ENCODE results near the gene ATXN7L1. TPM values are rescaled to one million over a fixed set of nuclear protein-coding genes. Genes with fewer than 3 reads are reported as not detected.

ATXN7L1 gene
- total RNA-seq, 4 donors from 2014 or later = 12.3 to 28.8 (median 21.0) TPM

DNA sequence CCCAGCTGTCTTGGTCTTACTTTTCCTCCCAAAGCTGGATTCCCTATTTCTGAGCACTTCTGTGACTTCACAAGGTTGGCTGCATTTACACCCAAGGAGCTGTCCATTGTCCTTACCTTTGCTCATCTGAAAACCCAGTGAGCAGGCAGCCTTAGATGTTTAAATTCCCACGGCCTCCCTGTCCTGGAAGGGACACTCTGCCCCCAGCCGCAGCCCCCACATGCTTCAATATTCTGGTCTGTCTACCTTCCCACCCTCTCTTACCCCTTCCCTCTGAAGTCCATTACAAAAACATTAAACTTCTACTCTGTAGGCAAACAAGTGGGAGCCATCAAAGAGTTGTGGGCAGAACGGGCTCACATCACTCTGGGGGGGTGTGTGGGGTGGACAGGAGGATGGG is 221.3 kb downstream of the ATXN7L1 start:
- Histone ChIP-seq H3K36me3 (no peaks in the 10 kb centered on the region), H3K9me3 (no peaks in the 10 kb centered on the region), H3K27me3 (no peaks in the 10 kb centered on the region), H3K4me1 (peaks cover 0 to 11% (median 7%) of the 10 kb centered on the region in 4 donors), H3K27ac (no peak overlapping the region), H3K4me3 (no peak overlapping the region)
- TF ChIP-seq, protein P1, sequence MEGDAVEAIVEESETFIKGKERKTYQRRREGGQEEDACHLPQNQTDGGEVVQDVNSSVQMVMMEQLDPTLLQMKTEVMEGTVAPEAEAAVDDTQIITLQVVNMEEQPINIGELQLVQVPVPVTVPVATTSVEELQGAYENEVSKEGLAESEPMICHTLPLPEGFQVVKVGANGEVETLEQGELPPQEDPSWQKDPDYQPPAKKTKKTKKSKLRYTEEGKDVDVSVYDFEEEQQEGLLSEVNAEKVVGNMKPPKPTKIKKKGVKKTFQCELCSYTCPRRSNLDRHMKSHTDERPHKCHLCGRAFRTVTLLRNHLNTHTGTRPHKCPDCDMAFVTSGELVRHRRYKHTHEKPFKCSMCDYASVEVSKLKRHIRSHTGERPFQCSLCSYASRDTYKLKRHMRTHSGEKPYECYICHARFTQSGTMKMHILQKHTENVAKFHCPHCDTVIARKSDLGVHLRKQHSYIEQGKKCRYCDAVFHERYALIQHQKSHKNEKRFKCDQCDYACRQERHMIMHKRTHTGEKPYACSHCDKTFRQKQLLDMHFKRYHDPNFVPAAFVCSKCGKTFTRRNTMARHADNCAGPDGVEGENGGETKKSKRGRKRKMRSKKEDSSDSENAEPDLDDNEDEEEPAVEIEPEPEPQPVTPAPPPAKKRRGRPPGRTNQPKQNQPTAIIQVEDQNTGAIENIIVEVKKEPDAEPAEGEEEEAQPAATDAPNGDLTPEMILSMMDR (IDR thresholded peaks at IDR 0.05) = no peak
- TF ChIP-seq POLR2A (IDR thresholded peaks at IDR 0.05) (no peak), EP300 (IDR thresholded peaks at IDR 0.05; ENCODE audit: low read depth) (no peak), POLR2AphosphoS5 (IDR thresholded peaks at IDR 0.05) (no peak)
- 42 to 60% methylated on average over 2 to 3 of the region's 3 CpGs for WGBS, 2 donors (ENCODE audit: low coverage in 1 of 2)
- DNase-seq = no peak
- in situ Hi-C loops (cut with MboI; ENCODE audit: low pct_ligation_motif_present in 1 of 4, low pct_unique_long_range_greater_than_20kb in 1 of 4, low sequenced_read_pairs in 3 of 4) (loop anchor here in 3 of 4 donors (10.0 to 25.0 kb wide), 3 partner anchors 382 to 507 kb away; no protein-coding TSS in a partner anchor), intact Hi-C loops (cut with DNase I; ENCODE audit: low total_unique reads) (loop anchor here (10.0 kb wide), 2 partner anchors 100 to 220 kb away; partner anchors contain the start of gene ATXN7L1)

DNA sequence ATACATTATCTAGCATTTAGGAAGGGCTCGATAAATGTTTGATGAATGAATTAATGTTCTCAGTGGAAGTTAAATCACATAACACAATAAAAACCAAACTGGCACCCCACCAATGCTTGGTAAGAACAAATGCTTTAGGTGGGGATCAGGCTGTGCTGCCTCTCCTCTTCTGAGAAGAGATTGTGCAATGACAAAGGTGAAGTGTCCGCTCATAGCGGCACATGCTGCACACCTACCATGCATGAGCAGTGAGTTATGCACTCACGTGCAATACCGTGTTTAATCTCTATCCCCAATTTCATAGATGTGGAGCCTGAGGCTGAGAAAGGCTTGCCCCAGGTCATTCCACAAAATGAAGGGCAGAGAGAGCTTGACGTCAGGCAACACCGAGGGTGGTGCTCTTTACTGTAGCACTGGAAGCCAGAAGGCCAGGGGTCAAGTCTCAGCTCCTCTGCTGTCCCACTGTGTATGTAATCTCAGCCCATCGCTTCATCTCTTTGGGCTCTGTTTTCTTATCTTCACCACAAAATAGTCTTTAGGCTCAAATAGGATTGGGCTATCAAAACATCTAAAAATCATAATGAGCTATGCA is 222.2 kb downstream of the ATXN7L1 start:
- in situ Hi-C loops (cut with MboI; ENCODE audit: low pct_ligation_motif_present in 1 of 4, low pct_unique_long_range_greater_than_20kb in 1 of 4, low sequenced_read_pairs in 3 of 4) = loop anchor here in 3 of 4 donors (10.0 to 25.0 kb wide), 3 partner anchors 383 to 508 kb away; no protein-coding TSS in a partner anchor
- Histone ChIP-seq H3K9me3 (no peaks in the 10 kb centered on the region), H3K27me3 (no peaks in the 10 kb centered on the region), H3K4me3 (no peak overlapping the region), H3K4me1 (peaks cover 4 to 12% (median 10%) of the 10 kb centered on the region in 4 donors), H3K27ac (no peak overlapping the region), H3K36me3 (no peaks in the 10 kb centered on the region)
- TF ChIP-seq POLR2AphosphoS5 (IDR thresholded peaks at IDR 0.05) (no peak), EP300 (IDR thresholded peaks at IDR 0.05; ENCODE audit: low read depth) (no peak), POLR2A (IDR thresholded peaks at IDR 0.05) (no peak)
- intact Hi-C loops (cut with DNase I; ENCODE audit: low total_unique reads) = loop anchor here (10.0 kb wide), 2 partner anchors 101 to 221 kb away; partner anchors contain the start of gene ATXN7L1
- WGBS, 2 donors (ENCODE audit: low coverage in 1 of 2) = 82 to 91% methylated on average over 4 to 8 of the region's 8 CpGs
- DNase-seq = no peak

DNA sequence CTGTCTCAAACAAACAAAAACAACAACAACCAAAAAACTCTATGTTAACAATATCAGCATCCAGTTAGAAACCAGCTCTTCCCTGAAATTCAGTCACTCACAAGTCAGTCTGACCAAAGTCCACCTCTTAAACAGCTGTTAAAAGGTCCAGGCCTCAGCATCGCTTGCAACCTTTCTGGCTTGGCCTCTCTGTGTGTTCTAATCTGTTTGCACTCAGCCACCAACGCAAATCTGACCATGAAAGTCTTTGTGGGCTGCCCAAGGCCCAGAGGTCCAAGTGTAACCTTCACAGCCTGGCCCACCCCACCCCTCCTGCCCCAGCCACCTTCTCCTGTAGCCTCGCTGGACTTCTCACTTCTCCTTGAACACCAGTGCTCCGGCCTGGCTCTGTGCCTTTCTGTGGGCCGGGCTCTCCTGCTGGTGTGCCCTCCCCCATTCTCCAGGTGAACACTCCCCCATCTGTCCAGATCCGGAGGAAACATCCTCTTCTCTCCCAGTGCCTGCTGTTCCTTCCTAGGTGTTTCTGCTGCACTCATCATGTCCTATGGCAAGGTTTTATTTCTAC is 222.9 kb downstream of the ATXN7L1 start:
- H3K27ac ChIP-seq = no peak overlapping the region
- intact Hi-C loops (cut with DNase I; ENCODE audit: low total_unique reads) (loop anchor here (10.0 kb wide), 2 partner anchors 101 to 221 kb away; partner anchors contain the start of gene ATXN7L1), in situ Hi-C loops (cut with MboI; ENCODE audit: low pct_ligation_motif_present in 1 of 4, low pct_unique_long_range_greater_than_20kb in 1 of 4, low sequenced_read_pairs in 3 of 4) (loop anchor here in 3 of 4 donors (10.0 to 25.0 kb wide), 3 partner anchors 384 to 509 kb away; no protein-coding TSS in a partner anchor)
- no peak for DNase-seq
- H3K36me3 ChIP-seq = no peaks in the 10 kb centered on the region
- TF ChIP-seq, protein P1 (IDR thresholded peaks at IDR 0.05) = no peak
- no peak for TF ChIP-seq EP300 (IDR thresholded peaks at IDR 0.05; ENCODE audit: low read depth)
- no peak for TF ChIP-seq POLR2AphosphoS5 (IDR thresholded peaks at IDR 0.05)
- no peak for TF ChIP-seq POLR2A (IDR thresholded peaks at IDR 0.05)
- no peaks in the 10 kb centered on the region for H3K27me3 ChIP-seq
- WGBS, 2 donors (ENCODE audit: low coverage in 1 of 2) = 69% methylated on average over 6 of the region's 6 CpGs; no CpG with 5 or more reads in 1 of the 2 donors
- H3K4me3 ChIP-seq = no peak overlapping the region
- peaks cover 7 to 16% (median 10%) of the 10 kb centered on the region in 4 donors for H3K4me1 ChIP-seq
- no peaks in the 10 kb centered on the region for H3K9me3 ChIP-seq

DNA sequence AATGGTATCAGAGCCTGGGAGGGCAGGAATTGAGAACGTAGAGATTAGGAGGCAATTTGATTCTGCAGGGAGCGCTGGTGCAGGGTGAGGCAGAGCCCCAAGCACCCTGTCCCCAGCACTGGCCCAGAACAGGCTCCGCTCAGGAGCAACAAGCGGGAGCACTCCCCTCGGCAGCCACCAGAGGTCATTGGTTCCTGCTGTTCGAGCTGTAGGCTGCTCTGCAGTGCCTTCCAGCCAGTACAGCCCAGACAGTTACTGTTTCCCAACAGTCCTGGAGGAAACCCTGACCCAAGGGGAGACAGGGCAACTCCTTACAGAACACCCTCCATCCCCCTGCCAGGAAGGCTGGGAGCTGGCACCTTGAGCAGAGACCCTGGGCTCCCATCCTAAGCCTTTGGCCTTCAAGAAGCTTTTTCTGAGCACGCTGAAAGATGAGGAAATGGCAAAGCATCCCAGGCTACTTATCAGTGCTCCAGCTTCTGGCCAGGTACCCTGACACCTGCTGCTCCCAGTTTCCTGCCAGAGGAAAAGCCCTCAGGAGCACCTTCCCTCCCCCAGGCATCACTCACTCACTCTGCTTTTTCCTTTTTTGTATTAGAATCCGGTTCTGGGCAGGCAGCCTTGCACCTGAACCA is 223.9 kb downstream of the ATXN7L1 start:
- Histone ChIP-seq H3K9me3 (no peaks in the 10 kb centered on the region), H3K27me3 (no peaks in the 10 kb centered on the region), H3K4me3 (no peak overlapping the region), H3K4me1 (peaks cover 7 to 16% (median 10%) of the 10 kb centered on the region in 4 donors), H3K27ac (no peak overlapping the region), H3K36me3 (no peaks in the 10 kb centered on the region)
- TF ChIP-seq POLR2A (IDR thresholded peaks at IDR 0.05) = no peak
- TF ChIP-seq, protein P1 (IDR thresholded peaks at IDR 0.05) = peak; percentile 78 to 86 (median 83)
- 25 to 86% methylated on average over 1 to 8 of the region's 8 CpGs for WGBS, 2 donors (ENCODE audit: low coverage in 1 of 2)
- intact Hi-C loops (cut with DNase I; ENCODE audit: low total_unique reads) (loop anchor here (10.0 kb wide), 2 partner anchors 102 to 222 kb away; partner anchors contain the start of gene ATXN7L1), in situ Hi-C loops (cut with MboI; ENCODE audit: low pct_ligation_motif_present in 1 of 4, low pct_unique_long_range_greater_than_20kb in 1 of 4, low sequenced_read_pairs in 3 of 4) (loop anchor here in 3 of 4 donors (10.0 to 25.0 kb wide), 3 partner anchors 385 to 510 kb away; no protein-coding TSS in a partner anchor)
- peak; percentile 83 for DNase-seq
